ENCODE data around the gene SLC35G1. TPM values are rescaled to one million over a fixed set of nuclear protein-coding genes. Genes with fewer than 3 reads are reported as not detected.

Gene SLC35G1
- polyA plus RNA-seq, 3 donors, result 0.52 to 0.94 (median 0.67) TPM

- peaks cover 0 to 2% (median 0%) of the 10 kb centered on the region in 3 donors for H3K27me3 Mint-ChIP-seq (ENCODE audit: low read depth in 3 of 3)
Measured at GRCh38 chr10:93938140-93938539, 44.4 kb downstream of the SLC35G1 start.

GRCh38 chr10:93940881-93941280 is 47.1 kb downstream of the SLC35G1 start:
- Mint-ChIP-seq H3K4me1 (no peaks in the 10 kb centered on the region), H3K27me3 (ENCODE audit: low read depth in 3 of 3) (peaks cover 0 to 2% (median 0%) of the 10 kb centered on the region in 3 donors), H3K4me3 (no peak overlapping the region), H3K36me3 (no peaks in the 10 kb centered on the region), H3K9me3 (peaks cover 0 to 4% (median 0%) of the 10 kb centered on the region in 7 donors), H3K27ac (no peak overlapping the region)
- Histone ChIP-seq H3K4me2 (replicated peaks; ENCODE audit: extremely low read depth, low read length, poor library complexity, severe bottlenecking) (no peak overlapping the region), H3K9me3 (replicated peaks in 1 of 2; ENCODE audit: control insufficient read depth in 1 of 2, insufficient read depth in 1 of 2, low read length in 2 of 2) (no peaks in the 10 kb centered on the region), H3K27ac (ENCODE audit: low read depth in 1 of 2, low read length in 2 of 2) (no peak overlapping the region), H3K4me3 (replicated peaks in 1 of 3; ENCODE audit: low read depth in 2 of 3, low read length in 3 of 3) (no peak overlapping the region), H3K79me2 (ENCODE audit: insufficient read depth, low read length) (no peaks in the 10 kb centered on the region), H3K36me3 (replicated peaks in 1 of 2; ENCODE audit: control insufficient read depth in 1 of 2, insufficient read depth in 2 of 2, low read length in 2 of 2) (no peaks in the 10 kb centered on the region), H3K4me1 (ENCODE audit: control insufficient read depth in 1 of 2, insufficient read depth in 2 of 2, low read length in 2 of 2) (no peaks in the 10 kb centered on the region), H2AFZ (ENCODE audit: insufficient read depth, low read depth, low read length, poor library complexity, severe bottlenecking) (no peak overlapping the region), H3K27me3 (ENCODE audit: control insufficient read depth in 2 of 2, insufficient read depth in 2 of 2, low read length in 2 of 2) (no peaks in the 10 kb centered on the region), H3K9ac (ENCODE audit: insufficient read depth, low read length, poor library complexity, severe bottlenecking) (no peak overlapping the region), H4K20me1 (ENCODE audit: insufficient read depth, low read length) (no peaks in the 10 kb centered on the region)
- TF ChIP-seq CTCF (IDR thresholded peaks at IDR 0.05), result no peak
- DNase-seq, result no peak
- 72% methylated on average over 2 of the region's 6 CpGs for WGBS (ENCODE audit: insufficient coverage)
- intact Hi-C loops (cut with micrococcal nuclease), result no loop called here

More at GRCh38 chr10:93938140-93938539, 44.4 kb downstream of the SLC35G1 start:
- Histone ChIP-seq H3K9me3 (replicated peaks in 1 of 2; ENCODE audit: control insufficient read depth in 1 of 2, insufficient read depth in 1 of 2, low read length in 2 of 2) (peaks cover 0 to 3% of the 10 kb centered on the region in 2 donors), H3K4me1 (ENCODE audit: control insufficient read depth in 1 of 2, insufficient read depth in 2 of 2, low read length in 2 of 2) (no peaks in the 10 kb centered on the region), H3K27ac (ENCODE audit: low read depth in 1 of 2, low read length in 2 of 2) (no peak overlapping the region), H3K79me2 (ENCODE audit: insufficient read depth, low read length) (no peaks in the 10 kb centered on the region), H2AFZ (ENCODE audit: insufficient read depth, low read depth, low read length, poor library complexity, severe bottlenecking) (no peak overlapping the region), H3K9ac (ENCODE audit: insufficient read depth, low read length, poor library complexity, severe bottlenecking) (no peak overlapping the region), H3K27me3 (ENCODE audit: control insufficient read depth in 2 of 2, insufficient read depth in 2 of 2, low read length in 2 of 2) (no peaks in the 10 kb centered on the region), H3K4me2 (replicated peaks; ENCODE audit: extremely low read depth, low read length, poor library complexity, severe bottlenecking) (no peak overlapping the region), H3K36me3 (replicated peaks in 1 of 2; ENCODE audit: control insufficient read depth in 1 of 2, insufficient read depth in 2 of 2, low read length in 2 of 2) (no peaks in the 10 kb centered on the region), H3K4me3 (replicated peaks in 1 of 3; ENCODE audit: low read depth in 2 of 3, low read length in 3 of 3) (no peak overlapping the region), H4K20me1 (ENCODE audit: insufficient read depth, low read length) (no peaks in the 10 kb centered on the region)
- TF ChIP-seq CTCF (IDR thresholded peaks at IDR 0.05), result no peak
- WGBS (ENCODE audit: insufficient coverage), result no CpG with 5 or more reads among the region's 1 CpG
- intact Hi-C loops (cut with micrococcal nuclease), result no loop called here
- Mint-ChIP-seq H3K36me3 (no peaks in the 10 kb centered on the region), H3K27ac (no peak overlapping the region), H3K9me3 (peaks cover 0 to 4% (median 0%) of the 10 kb centered on the region in 7 donors), H3K4me3 (no peak overlapping the region), H3K4me1 (no peaks in the 10 kb centered on the region)
- no peak for DNase-seq

Data from CD14-positive monocyte (primary cell).